Islet of Langerhans (tissue), 1 donor: ENCODE data around the gene STK26.
"Not testable (repeated sequence)": the region's sequence is repeated elsewhere in the genome, so short reads cannot be mapped to it uniquely, and the experiment has no call there.

Experiments used
- FAIRE-seq: peaks from one replicate; lab custom pipeline; 2011; peaks lifted over from hg19 to GRCh38; lab: Jason Lieb, UNC

STK26 gene

GRCh38 chrX:132037479-132037993 lies 14.4 kb downstream of the STK26 start:
- FAIRE-seq = no peak

GRCh38 chrX:132040066-132040465 lies 17.0 kb downstream of the STK26 start:
- FAIRE-seq = no peak

- FAIRE-seq = no peak
Measured at GRCh38 chrX:132041015-132041414, 17.9 kb downstream of the STK26 start.

GRCh38 chrX:132043977-132044376 lies 20.9 kb downstream of the STK26 start:
- FAIRE-seq = no peak

- no peak for FAIRE-seq
Measured at GRCh38 chrX:132044953-132045352, 21.9 kb downstream of the STK26 start.

GRCh38 chrX:132045456-132045855 lies 22.4 kb downstream of the STK26 start:
- no peak for FAIRE-seq

GRCh38 chrX:132046533-132046932 lies 23.4 kb downstream of the STK26 start:
- FAIRE-seq = no peak

- not testable (repeated sequence) for FAIRE-seq
Measured at GRCh38 chrX:132051778-132052177, 28.7 kb downstream of the STK26 start.

GRCh38 chrX:132058050-132058449 lies 34.9 kb downstream of the STK26 start:
- no peak for FAIRE-seq

- no peak for FAIRE-seq
Measured at GRCh38 chrX:132058975-132059374, 35.9 kb downstream of the STK26 start.

GRCh38 chrX:132059973-132060540 lies 37.0 kb downstream of the STK26 start:
- no peak for FAIRE-seq

- FAIRE-seq = no peak
Measured at GRCh38 chrX:132063334-132063733, 40.2 kb downstream of the STK26 start.

GRCh38 chrX:132063862-132064261 lies 40.8 kb downstream of the STK26 start:
- FAIRE-seq = no peak

GRCh38 chrX:132068405-132068804 lies 45.3 kb downstream of the STK26 start:
- FAIRE-seq = no peak

GRCh38 chrX:132071254-132071653 lies 48.2 kb downstream of the STK26 start:
- peak; percentile 64 for FAIRE-seq

- no peak for FAIRE-seq
Measured at GRCh38 chrX:132077414-132077813, 54.3 kb downstream of the STK26 start.

- no peak for FAIRE-seq
Measured at GRCh38 chrX:132077912-132078311, 54.8 kb downstream of the STK26 start.

GRCh38 chrX:132085786-132086185 lies 62.7 kb downstream of the STK26 start:
- no peak for FAIRE-seq

- no peak for FAIRE-seq
Measured at GRCh38 chrX:132086672-132087071, 63.6 kb downstream of the STK26 start.

GRCh38 chrX:132088864-132089263 lies 65.8 kb downstream of the STK26 start:
- no peak for FAIRE-seq

GRCh38 chrX:132090403-132091159 lies 67.5 kb downstream of the STK26 start:
- FAIRE-seq = no peak

- peak; percentile 53 for FAIRE-seq
Measured at GRCh38 chrX:132092439-132093065, 69.5 kb downstream of the STK26 start.

GRCh38 chrX:132093239-132093860 lies 70.2 kb downstream of the STK26 start:
- FAIRE-seq = no peak
